Fibroblast of villous mesenchyme (primary cell): Measurements from ENCODE around the gene MYO3A. TPM values are rescaled to one million over a fixed set of nuclear protein-coding genes. Genes with fewer than 3 reads are reported as not detected.

Experiments
- DNase-seq: peaks from one replicate; pipeline ENCODE4 v3.0.0-alpha.2; 2010; ENCODE audit warnings: low read depth
- H3K4me3 ChIP-seq: 2 replicates; pipeline ENCODE4 v1.5.1; 2011; ENCODE audit warnings: low read depth, mild to moderate bottlenecking, low read length
- CTCF ChIP-seq: IDR thresholded peaks from 2 replicates; pipeline ENCODE4 v1.5.1; 2012; ENCODE audit warnings: low read depth, mild to moderate bottlenecking, low read length; ENCODE audit not compliant: insufficient read depth
- total RNA-seq: library from RNA; depleted of rRNA; stranded (reverse); fragments of >200 nt; gene quantifications from 2 replicates; pipeline ENCODE4 v1.2.3, GENCODE V29; 2012

Gene MYO3A
- total RNA-seq, 1 donor: not detected

DNA sequence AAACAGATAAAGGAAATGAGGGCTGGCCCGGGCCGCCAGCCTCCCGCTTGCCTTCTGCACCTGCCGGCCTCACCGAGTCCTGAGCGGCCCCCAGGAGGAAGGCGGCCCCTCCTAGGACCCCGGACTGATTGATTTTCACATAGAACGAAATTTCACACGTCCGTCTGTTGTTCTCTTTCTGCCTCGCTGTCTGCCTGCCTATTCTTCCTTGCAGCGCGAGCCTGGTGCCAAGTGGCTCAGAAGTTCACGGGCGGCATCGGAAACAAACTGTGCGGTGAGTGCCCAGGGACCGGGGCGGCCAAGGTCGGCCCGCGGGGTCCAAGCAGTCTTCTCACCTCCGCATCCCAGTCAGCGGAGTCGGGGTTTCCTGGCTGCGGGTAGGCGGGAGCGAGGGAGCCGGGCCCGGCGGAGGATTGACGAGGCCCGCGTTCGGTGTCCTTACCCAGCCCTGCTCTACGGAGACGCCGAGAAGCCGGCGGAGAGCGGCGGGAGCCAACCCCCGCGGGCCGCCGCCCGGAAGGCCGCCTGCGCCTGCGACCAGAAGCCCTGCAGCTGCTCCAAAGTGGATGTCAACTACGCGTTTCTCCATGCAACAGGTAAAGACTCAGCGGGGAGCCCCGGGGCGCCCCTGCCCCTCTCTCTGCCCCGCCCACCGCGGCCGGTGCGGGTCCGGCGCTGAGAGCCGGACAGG is 283.5 kb downstream of the MYO3A start:
- TF ChIP-seq CTCF: no peak
- no peak overlapping the region for H3K4me3 ChIP-seq
- DNase-seq: no peak

DNA sequence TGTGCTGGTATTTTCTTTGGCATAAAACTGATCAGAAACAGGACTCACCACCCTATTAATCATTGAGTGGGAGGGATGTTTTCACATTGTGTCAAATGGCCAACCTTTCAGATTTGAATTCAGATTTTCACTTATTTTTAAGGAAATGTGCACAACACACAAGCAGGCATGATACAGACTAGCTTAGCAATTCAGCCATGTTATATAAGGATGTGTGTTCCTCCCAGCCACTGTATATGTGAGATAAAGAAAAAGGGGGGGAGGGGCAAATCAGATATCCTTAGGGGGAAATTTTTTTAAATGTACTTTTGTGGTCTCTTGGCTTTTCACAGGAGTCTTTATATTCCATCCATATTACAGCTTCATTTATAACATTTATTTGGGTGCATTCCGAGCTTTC is 285.6 kb downstream of the MYO3A start:
- DNase-seq: no peak
- no peak for TF ChIP-seq CTCF
- no peak overlapping the region for H3K4me3 ChIP-seq

GRCh38 chr10:26220901-26221300 is 286.9 kb downstream of the MYO3A start:
- DNase-seq: no peak
- H3K4me3 ChIP-seq: no peak overlapping the region
- TF ChIP-seq CTCF: no peak

DNA sequence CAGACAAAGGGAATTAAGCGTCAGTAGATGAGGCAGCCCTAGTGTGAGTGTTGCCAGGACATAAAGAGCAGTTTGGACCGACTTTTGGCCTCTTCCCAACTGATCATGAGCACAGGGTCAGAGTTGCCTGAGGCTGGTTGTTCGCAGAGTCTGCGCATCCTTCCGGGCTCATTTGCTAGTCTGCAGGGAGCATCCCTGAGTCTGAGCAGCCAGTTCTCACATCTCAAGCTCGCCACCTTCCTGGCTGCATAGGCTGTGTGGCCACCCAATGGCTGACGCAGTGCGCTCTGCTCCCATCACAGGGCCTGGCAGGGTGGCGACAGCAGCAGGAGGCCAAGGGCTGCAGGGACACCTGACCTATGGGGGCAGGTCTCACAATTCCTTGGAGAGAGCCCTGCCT is 287.5 kb downstream of the MYO3A start:
- DNase-seq: no peak
- H3K4me3 ChIP-seq: no peak overlapping the region
- TF ChIP-seq CTCF: no peak

GRCh38 chr10:26222563-26222962 is 288.5 kb downstream of the MYO3A start:
- no peak overlapping the region for H3K4me3 ChIP-seq
- no peak for TF ChIP-seq CTCF
- no peak for DNase-seq

GRCh38 chr10:26225322-26225721 is 291.3 kb downstream of the MYO3A start:
- DNase-seq: no peak
- H3K4me3 ChIP-seq: no peak overlapping the region
- no peak for TF ChIP-seq CTCF

- no peak overlapping the region for H3K4me3 ChIP-seq
- no peak for TF ChIP-seq CTCF
- no peak for DNase-seq
Observed at GRCh38 chr10:26227786-26228185, 293.8 kb downstream of the MYO3A start.
